Skeletal muscle satellite cell (primary cell): ENCODE data around the gene ABCF1.
"Not testable (repeated sequence)": the region's sequence is repeated elsewhere in the genome, so short reads cannot be mapped to it uniquely, and the experiment has no call there.

ENCODE experiments used
- H3K27me3 ChIP-seq: 2 replicates; pipeline ENCODE4 v1.7.0; 2013; ENCODE audit warnings: low read length; ENCODE audit not compliant: control insufficient read depth, insufficient read depth
- H3K36me3 ChIP-seq: 2 replicates; pipeline ENCODE4 v1.7.0; 2013; ENCODE audit warnings: mild to moderate bottlenecking, control low read depth, low read length; ENCODE audit not compliant: insufficient read depth
- H3K4me1 ChIP-seq: 2 replicates; pipeline ENCODE4 v1.7.0; 2013; ENCODE audit warnings: low read length; ENCODE audit not compliant: control insufficient read depth, insufficient read depth
- H3K4me2 ChIP-seq: 2 replicates; pipeline ENCODE4 v1.7.0; 2013; ENCODE audit warnings: mild to moderate bottlenecking, low read length
- H3K4me3 ChIP-seq: 2 replicates; pipeline ENCODE4 v1.7.0; 2013; ENCODE audit warnings: low read length
- H3K9ac ChIP-seq: 2 replicates; pipeline ENCODE4 v1.7.0; 2013; ENCODE audit warnings: mild to moderate bottlenecking, low read depth, low read length, moderate library complexity
- H3K9me3 ChIP-seq: replicated peaks from 2 replicates; pipeline ENCODE4 v1.7.0; 2013; ENCODE audit warnings: mild to moderate bottlenecking, control low read depth, low read length

Gene ABCF1

DNA sequence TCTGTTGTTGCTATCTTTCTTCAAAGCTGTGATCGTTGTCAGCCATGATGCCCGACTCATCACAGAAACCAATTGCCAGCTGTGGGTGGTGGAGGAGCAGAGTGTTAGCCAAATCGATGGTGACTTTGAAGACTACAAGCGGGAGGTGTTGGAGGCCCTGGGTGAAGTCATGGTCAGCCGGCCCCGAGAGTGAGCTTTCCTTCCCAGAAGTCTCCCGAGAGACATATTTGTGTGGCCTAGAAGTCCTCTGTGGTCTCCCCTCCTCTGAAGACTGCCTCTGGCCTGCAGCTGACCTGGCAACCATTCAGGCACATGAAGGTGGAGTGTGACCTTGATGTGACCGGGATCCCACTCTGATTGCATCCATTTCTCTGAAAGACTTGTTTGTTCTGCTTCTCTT lies 19.3 kb downstream of the ABCF1 start:
- H3K36me3 ChIP-seq, result peaks cover 57% of the 10 kb centered on the region
- H3K4me3 ChIP-seq, result no peak overlapping the region
- H3K9me3 ChIP-seq, result no peaks in the 10 kb centered on the region
- H3K4me2 ChIP-seq, result peak overlapping the region; percentile 14
- H3K9ac ChIP-seq, result peak overlapping the region; percentile 67
- peaks cover 19% of the 10 kb centered on the region for H3K4me1 ChIP-seq
- no peaks in the 10 kb centered on the region for H3K27me3 ChIP-seq

DNA sequence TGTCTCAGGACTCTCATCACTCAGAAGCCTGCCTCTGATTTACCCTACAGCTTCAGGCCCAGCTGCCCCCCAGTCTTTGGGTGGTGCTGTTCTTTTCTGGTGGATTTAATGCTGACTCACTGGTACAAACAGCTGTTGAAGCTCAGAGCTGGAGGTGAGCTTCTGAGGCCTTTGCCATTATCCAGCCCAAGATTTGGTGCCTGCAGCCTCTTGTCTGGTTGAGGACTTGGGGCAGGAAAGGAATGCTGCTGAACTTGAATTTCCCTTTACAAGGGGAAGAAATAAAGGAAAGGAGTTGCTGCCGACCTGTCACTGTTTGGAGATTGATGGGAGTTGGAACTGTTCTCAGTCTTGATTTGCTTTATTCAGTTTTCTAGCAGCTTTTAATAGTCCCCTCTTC lies 19.8 kb downstream of the ABCF1 start:
- Histone ChIP-seq H3K4me3 (no peak overlapping the region), H3K4me1 (peaks cover 19% of the 10 kb centered on the region), H3K27me3 (no peaks in the 10 kb centered on the region), H3K9ac (peak overlapping the region; percentile 67), H3K9me3 (no peaks in the 10 kb centered on the region), H3K36me3 (peaks cover 52% of the 10 kb centered on the region), H3K4me2 (peak overlapping the region; percentile 14)

DNA sequence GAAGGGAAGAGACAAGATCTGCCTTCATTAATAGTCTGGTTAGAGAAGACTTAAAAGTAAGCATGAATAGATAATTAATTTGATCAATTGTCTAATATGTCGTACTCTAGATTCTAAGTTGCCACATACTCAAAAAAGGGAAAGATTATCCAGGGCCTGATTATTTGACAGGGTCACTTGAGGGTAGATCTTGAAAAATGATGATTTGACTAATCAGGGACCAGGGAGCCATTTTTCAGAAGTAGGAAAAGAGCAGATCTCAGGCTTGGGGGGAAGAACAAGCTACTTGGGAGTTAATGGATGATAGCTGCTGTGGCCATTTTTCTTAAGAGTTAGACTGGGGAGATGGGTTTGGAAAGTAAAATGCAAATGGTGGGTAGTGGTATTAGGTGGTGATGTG lies 21.0 kb downstream of the ABCF1 start:
- peaks cover 19% of the 10 kb centered on the region for H3K4me1 ChIP-seq
- no peak overlapping the region for H3K4me3 ChIP-seq
- H3K36me3 ChIP-seq, result peaks cover 44% of the 10 kb centered on the region
- H3K27me3 ChIP-seq, result no peaks in the 10 kb centered on the region
- no peak overlapping the region for H3K9ac ChIP-seq
- no peaks in the 10 kb centered on the region for H3K9me3 ChIP-seq
- H3K4me2 ChIP-seq, result no peak overlapping the region

DNA sequence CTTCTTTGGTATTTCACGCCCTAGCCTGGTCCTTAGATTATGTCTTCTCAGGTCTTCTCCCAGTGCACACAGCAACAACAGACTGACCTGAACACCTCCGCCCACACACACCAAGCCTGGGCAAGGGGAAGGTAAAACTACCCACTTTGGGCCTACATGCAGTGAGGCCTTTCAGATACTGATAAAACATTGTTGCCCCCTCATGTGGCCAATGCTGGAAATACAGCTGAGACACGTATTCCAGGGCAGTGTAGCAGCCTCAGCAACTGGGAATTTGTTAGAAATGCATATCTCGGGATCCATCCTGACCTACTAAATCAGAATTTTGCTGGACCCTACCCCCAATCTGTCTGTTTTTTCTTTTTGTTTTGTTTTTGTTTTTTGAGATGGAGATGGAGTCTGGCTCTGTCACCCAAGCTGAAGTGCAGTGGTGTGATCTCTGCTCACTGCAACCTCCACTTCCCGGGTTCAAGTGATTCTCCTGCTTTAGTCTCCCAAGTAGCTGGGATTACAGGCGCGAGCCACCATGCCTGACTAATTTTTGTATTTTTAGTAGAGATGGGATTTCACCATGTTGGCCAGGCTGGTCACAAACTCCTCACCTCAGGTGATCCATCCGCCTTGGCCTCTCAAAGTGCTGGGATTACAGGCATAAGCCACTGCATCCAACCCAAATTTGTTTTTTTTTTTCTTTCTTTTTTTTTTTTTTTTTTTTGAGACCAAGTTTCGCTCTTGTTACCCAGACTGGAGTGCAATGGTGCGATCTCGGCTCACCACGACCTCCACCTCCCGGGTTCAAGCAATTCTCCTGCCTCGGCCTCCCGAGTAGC lies 26.3 kb downstream of the ABCF1 start:
- not testable (repeated sequence) for H3K4me3 ChIP-seq, H3K4me2 ChIP-seq, H3K4me1 ChIP-seq, H3K9me3 ChIP-seq, H3K9ac ChIP-seq, H3K27me3 ChIP-seq
- H3K36me3 ChIP-seq, result peaks cover 37% of the 10 kb centered on the region

DNA sequence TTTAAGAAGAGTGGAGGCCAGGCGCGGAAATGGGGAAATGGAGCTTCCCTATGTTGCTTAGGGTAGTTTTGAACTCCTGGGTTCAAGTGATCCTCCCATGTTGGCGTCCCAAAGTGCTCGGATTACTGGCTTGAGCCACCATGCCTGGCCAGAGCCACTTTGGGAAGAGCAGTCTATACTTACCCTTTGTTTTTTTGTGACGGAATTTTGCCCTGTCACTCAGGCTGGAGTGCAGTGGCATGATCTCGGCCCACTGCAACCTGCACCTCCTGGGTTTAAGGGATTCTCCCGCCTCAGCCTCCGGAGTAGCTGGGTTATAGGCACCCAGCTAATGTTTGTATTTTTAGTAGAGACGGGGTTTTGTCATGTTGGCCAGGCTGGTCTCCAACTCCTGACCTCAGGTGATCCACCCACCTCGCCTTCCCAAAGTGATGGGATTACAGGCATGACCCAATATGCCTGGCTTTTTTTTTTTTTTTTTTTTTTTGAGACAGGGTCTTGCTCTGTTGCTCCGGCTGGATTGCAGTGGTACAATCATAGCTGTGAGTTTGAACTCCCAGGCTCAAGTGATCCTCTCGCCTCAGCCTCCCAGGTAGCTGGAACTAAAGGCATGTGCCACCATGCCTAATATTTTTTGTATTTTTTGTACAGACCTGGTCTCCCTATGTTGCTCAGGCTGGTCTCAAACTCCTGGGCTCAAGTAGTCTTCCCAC lies 27.8 kb downstream of the ABCF1 start:
- no peaks in the 10 kb centered on the region for H3K27me3 ChIP-seq
- no peak overlapping the region for H3K4me3 ChIP-seq
- H3K4me2 ChIP-seq, result no peak overlapping the region
- H3K9me3 ChIP-seq, result no peaks in the 10 kb centered on the region
- no peak overlapping the region for H3K9ac ChIP-seq
- peaks cover 51% of the 10 kb centered on the region for H3K36me3 ChIP-seq
- no peaks in the 10 kb centered on the region for H3K4me1 ChIP-seq

DNA sequence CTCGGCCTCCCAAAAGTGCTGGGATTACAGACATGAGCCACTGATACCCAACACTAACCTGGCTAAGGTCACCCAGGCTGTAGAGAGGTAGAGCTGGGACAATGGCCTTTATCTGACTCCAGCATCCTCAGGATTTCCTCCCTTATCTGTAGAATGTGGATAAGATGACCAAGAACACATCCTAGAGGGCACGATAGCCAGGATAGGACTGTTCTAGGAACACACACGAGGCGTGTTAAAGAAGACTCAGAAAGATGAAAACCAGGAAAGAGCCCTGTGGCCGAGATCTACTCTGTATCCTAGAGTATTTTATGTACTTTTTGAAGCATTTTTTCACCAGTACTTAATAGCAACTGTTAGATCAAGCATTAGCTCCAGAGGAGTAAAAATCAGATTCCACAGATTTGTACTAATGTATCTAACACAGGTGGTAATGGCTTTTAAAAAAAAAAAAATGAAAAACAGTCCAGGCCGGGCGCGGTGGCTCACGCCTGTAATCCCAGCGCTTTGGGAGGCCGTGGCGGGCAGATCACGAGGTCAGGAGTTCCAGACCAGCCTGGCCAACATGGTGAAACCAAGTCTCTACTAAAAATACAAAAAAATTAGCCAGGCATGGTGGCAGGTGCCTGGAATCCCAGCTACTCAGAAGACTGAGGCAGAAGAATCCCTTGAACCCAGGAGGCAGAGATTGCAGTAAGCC lies 28.5 kb downstream of the ABCF1 start:
- no peaks in the 10 kb centered on the region for H3K27me3 ChIP-seq
- H3K4me2 ChIP-seq, result no peak overlapping the region
- H3K4me1 ChIP-seq, result no peaks in the 10 kb centered on the region
- no peak overlapping the region for H3K9ac ChIP-seq
- no peak overlapping the region for H3K4me3 ChIP-seq
- H3K9me3 ChIP-seq, result no peaks in the 10 kb centered on the region
- H3K36me3 ChIP-seq, result peaks cover 54% of the 10 kb centered on the region

DNA sequence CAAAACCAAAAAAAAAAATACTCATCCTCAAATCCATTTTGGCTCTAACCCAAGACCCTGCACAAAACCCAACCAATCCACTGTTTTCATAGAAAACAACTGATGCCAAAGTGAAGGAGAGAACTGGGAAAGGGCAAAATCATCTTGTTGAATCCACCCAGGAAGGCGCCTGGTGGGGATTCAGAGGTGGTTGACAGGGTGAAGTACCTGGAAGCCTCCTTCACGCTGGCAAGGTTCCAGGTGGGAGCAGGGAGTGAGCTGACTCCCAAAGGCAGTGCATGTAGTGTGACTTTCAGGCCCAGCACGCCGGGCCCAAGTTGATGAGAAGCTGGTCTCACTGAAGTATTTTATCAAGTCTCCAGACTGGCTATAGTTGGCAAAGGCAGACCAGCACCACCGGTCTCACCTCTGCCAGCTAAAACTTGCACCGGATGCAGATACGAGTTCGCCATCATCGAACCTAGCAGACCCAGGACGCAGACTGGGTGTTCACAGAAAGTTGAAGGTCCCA lies 29.3 kb downstream of the ABCF1 start:
- no peak overlapping the region for H3K9ac ChIP-seq
- no peak overlapping the region for H3K4me2 ChIP-seq
- H3K9me3 ChIP-seq, result no peaks in the 10 kb centered on the region
- H3K36me3 ChIP-seq, result peaks cover 58% of the 10 kb centered on the region
- no peaks in the 10 kb centered on the region for H3K4me1 ChIP-seq
- H3K4me3 ChIP-seq, result no peak overlapping the region
- H3K27me3 ChIP-seq, result no peaks in the 10 kb centered on the region

DNA sequence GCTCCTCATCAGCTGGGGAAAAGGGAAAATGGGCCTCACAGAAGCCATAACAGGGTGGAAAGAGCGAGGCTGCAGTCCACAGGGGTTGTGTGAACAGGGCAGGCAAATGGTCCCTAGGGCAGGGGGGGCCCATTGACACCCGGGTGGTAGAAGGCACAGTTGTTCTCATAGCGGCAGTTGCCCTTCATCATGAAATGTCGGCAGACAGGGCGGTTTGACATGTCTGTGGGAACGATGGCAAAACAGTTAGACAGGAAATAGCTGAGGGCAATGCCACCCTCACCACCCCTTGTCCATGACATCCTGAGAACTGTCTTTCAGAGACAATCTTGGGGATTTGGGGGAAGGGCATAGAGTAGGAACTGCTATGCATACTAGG lies 30.2 kb downstream of the ABCF1 start:
- H3K4me3 ChIP-seq, result no peak overlapping the region
- H3K9me3 ChIP-seq, result no peaks in the 10 kb centered on the region
- no peaks in the 10 kb centered on the region for H3K4me1 ChIP-seq
- peaks cover 66% of the 10 kb centered on the region for H3K36me3 ChIP-seq
- H3K9ac ChIP-seq, result no peak overlapping the region
- no peaks in the 10 kb centered on the region for H3K27me3 ChIP-seq
- H3K4me2 ChIP-seq, result no peak overlapping the region

DNA sequence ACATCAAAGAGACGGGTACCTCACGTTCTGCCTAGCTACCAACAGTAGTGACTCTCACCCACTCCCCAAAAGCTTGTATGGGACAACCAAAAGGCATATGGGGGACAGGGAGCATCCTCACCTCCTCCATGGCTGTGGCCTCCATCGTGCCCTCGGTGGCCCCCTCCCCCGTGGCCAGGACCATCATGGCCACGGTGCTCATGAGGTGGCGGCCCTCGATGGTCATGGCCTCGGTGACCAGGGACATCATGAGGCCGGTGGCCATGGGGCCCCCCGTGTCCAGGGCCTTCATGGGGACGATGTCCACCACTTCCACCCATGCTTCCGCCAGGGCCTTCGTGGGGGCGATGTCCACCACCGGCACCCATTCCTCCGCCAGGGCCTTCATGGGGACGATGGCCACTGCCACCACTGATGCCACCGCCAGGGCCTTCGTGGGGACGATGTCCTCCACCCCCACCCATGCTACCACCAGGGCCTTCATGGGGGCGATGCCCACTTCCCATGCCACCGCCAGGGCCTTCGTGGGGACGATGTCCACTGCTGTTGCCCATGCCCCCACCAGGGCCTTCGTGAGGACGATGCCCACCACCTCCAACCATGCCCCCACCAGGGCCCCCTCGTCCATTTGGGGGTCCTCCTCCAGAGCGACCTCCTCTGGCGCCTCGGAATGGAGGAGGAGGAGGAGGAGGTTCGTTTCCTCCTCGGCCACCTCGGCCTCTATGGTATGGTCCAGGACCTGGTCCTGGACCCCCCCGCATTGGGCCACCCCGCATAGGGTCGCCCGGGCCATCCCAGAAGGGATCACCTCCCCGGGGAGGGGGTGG lies 30.8 kb downstream of the ABCF1 start:
- Histone ChIP-seq H3K27me3 (no peaks in the 10 kb centered on the region), H3K9ac (no peak overlapping the region), H3K4me3 (no peak overlapping the region), H3K9me3 (no peaks in the 10 kb centered on the region), H3K4me2 (no peak overlapping the region), H3K4me1 (no peaks in the 10 kb centered on the region), H3K36me3 (peaks cover 72% of the 10 kb centered on the region)

DNA sequence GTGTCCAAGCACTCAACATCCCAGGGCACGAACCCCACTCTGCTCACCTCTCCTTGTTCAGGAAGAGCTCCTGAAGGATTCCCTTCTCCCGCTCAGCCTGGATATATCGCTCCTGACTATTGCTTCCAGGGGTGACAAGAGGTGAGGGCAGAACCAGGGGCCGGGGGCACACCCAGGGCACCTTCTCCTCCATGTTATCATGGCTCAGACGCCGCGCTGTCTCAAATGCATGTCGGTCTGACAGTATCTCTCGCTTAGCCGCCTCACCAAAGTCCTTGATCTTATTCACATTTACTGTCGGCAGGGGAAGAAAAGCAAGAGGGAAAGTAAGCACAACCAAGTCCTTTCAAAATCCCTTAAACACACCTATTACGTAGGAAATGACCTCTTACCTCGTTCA lies 32.7 kb downstream of the ABCF1 start:
- Histone ChIP-seq H3K36me3 (peaks cover 88% of the 10 kb centered on the region), H3K9me3 (no peaks in the 10 kb centered on the region)

DNA sequence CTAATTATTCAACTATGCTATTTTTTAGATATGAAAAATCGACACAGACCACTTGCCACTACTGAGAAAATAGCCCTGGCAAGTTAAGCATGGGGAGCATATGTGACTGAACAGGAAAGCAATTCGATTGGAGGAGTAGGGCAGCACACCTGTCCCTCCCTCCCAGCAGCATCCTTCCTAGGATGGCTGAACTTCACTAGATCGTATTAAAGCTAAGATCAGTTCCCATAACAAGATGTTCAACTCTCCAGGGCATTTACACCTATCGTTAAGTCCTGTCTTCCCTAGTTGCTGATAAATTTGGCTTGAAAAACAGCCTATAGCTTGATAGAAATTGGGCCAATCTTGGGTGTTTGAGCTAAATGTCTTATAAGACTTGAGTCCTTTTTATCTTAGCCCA lies 38.8 kb downstream of the ABCF1 start:
- H3K36me3 ChIP-seq, result peaks cover 50% of the 10 kb centered on the region
- H3K27me3 ChIP-seq, result no peaks in the 10 kb centered on the region
- H3K4me1 ChIP-seq, result peaks cover 22% of the 10 kb centered on the region
- H3K4me2 ChIP-seq, result no peak overlapping the region
- H3K9me3 ChIP-seq, result no peaks in the 10 kb centered on the region
- H3K9ac ChIP-seq, result no peak overlapping the region
- no peak overlapping the region for H3K4me3 ChIP-seq

More for the DNA sequence above, 32.7 kb downstream of the ABCF1 start:
- Histone ChIP-seq H3K27me3 (no peaks in the 10 kb centered on the region), H3K4me2 (no peak overlapping the region), H3K4me3 (no peak overlapping the region), H3K4me1 (no peaks in the 10 kb centered on the region), H3K9ac (no peak overlapping the region)
